IPS-NIHi11 (cell line): ENCODE results near the gene NRIP1.

Source experiments
- DNase-seq: peaks from one replicate; pipeline ENCODE4 v3.0.0; 2012; ENCODE audit warnings: mixed read lengths, low spot score

The NRIP1 gene

GRCh38 chr21:15064576-15065391 lies at the start of gene NRIP1:
TSS of gene NRIP1 (minus strand) at chr21:15065000. CDS start at chr21:14968192, 96,808 bp downstream.
- DNase-seq, result peak; percentile 82

GRCh38 chr21:15112858-15113257 lies 48.1 kb upstream of the NRIP1 start:
- no peak for DNase-seq

GRCh38 chr21:15108801-15109200 lies 44.0 kb upstream of the NRIP1 start:
- DNase-seq, result no peak

- no peak for DNase-seq
Observed at GRCh38 chr21:15104470-15104869, 39.7 kb upstream of the NRIP1 start.

GRCh38 chr21:15098908-15099307 lies 34.1 kb upstream of the NRIP1 start:
- DNase-seq, result no peak

- no peak for DNase-seq
Observed at GRCh38 chr21:15098181-15098580, 33.4 kb upstream of the NRIP1 start.

GRCh38 chr21:15097580-15097979 lies 32.8 kb upstream of the NRIP1 start:
- DNase-seq, result no peak

GRCh38 chr21:15096146-15096545 lies 31.3 kb upstream of the NRIP1 start:
- DNase-seq, result no peak

- DNase-seq, result no peak
Observed at GRCh38 chr21:15095326-15095725, 30.5 kb upstream of the NRIP1 start.

- DNase-seq, result no peak
Observed at GRCh38 chr21:15094706-15095105, 29.9 kb upstream of the NRIP1 start.

GRCh38 chr21:15093216-15093615 lies 28.4 kb upstream of the NRIP1 start:
- DNase-seq, result no peak

GRCh38 chr21:15092745-15093144 lies 27.9 kb upstream of the NRIP1 start:
- DNase-seq, result no peak

GRCh38 chr21:15090390-15090789 lies 25.6 kb upstream of the NRIP1 start:
- DNase-seq, result no peak

- DNase-seq, result no peak
Observed at GRCh38 chr21:15088488-15088887, 23.7 kb upstream of the NRIP1 start.

- DNase-seq, result no peak
Observed at GRCh38 chr21:15084668-15085067, 19.9 kb upstream of the NRIP1 start.

- DNase-seq, result no peak
Observed at GRCh38 chr21:15080526-15080925, 15.7 kb upstream of the NRIP1 start.

- DNase-seq, result no peak
Observed at GRCh38 chr21:15079269-15079668, 14.5 kb upstream of the NRIP1 start.

- no peak for DNase-seq
Observed at GRCh38 chr21:15078180-15078579, 13.4 kb upstream of the NRIP1 start.

GRCh38 chr21:15077529-15078145 lies 12.8 kb upstream of the NRIP1 start:
- no peak for DNase-seq

- no peak for DNase-seq
Observed at GRCh38 chr21:15076730-15077129, 11.9 kb upstream of the NRIP1 start.

- no peak for DNase-seq
Observed at GRCh38 chr21:15071009-15071408, 6.2 kb upstream of the NRIP1 start.

GRCh38 chr21:15066123-15066575 lies 1.3 kb upstream of the NRIP1 start:
- DNase-seq, result no peak

GRCh38 chr21:15065392-15066122 lies 757 bp upstream of the NRIP1 start:
- peak; percentile 53 for DNase-seq
